HL-60 (cell line): ENCODE measurements around the gene IRGQ.

Experiments
- DNase-seq, 2 experiments: peaks; one replicate each; pipeline ENCODE4 v3.0.0-alpha.2; 2010 to 2020; ENCODE audit warnings: low read depth in 1 of 2, low spot score in 1 of 2
- H3K27ac ChIP-seq: fragments of 250-450 bp; sonication (Bioruptor Pico); replicated peaks from 2 replicates; pipeline ENCODE4 v1.5.1; 2020; ENCODE audit warnings: mild to moderate bottlenecking, moderate library complexity
- H3K27me3 ChIP-seq: fragments of 250-450 bp; sonication (Bioruptor Pico); 2 replicates; pipeline ENCODE4 v1.5.1; 2021; ENCODE audit warnings: mild to moderate bottlenecking, moderate library complexity; ENCODE audit not compliant: insufficient read depth, poor library complexity, severe bottlenecking
- H3K4me3 ChIP-seq: replicated peaks from 2 replicates; pipeline ENCODE4 v1.5.1; 2011; ENCODE audit warnings: mild to moderate bottlenecking, control low read depth, low read length; ENCODE audit not compliant: insufficient read depth
- GABPA ChIP-seq: IDR thresholded peaks from 2 replicates; pipeline ENCODE4 v1.6.1; 2012; ENCODE audit warnings: low read depth
- POLR2AphosphoS5 ChIP-seq: IDR thresholded peaks from 2 replicates; pipeline ENCODE4 v1.6.1; 2012; ENCODE audit warnings: low read depth
- SPI1 ChIP-seq: IDR thresholded peaks from 2 replicates; pipeline ENCODE4 v1.6.1; 2012; ENCODE audit warnings: low read depth, mild to moderate bottlenecking, borderline replicate concordance
- TF ChIP-seq, protein P1 (sequence below): IDR thresholded peaks from one replicate; pipeline ENCODE4 v1.5.1; 2011; ENCODE audit warnings: low read length, control low read depth, inconsistent platforms; ENCODE audit not compliant: insufficient read depth
- TF ChIP-seq, protein P2 (sequence below): IDR thresholded peaks from 2 replicates; pipeline ENCODE4 v1.6.1; 2012; ENCODE audit warnings: low read depth; ENCODE audit not compliant: insufficient replicate concordance

The IRGQ gene

DNA sequence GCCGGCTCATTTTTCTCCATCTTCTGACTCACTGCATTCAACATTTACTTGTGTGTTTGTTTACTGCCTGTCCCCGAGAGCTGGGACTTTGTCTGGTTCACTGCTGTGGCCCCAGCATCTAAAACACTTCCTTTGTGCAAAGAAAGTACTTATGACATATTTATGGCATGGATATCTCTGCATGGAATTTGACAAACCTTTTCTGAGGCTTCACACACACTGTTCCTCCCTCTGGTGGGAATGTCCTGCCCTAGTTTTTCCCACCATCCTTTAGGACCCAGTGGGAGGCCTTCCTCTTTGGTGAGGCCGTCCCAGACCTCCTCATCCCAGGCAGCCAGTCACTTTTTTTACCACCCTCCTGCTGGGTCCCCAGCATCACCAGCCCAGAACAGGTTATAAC, 14.6 kb upstream of the IRGQ start:
- no peak for DNase-seq
- no peaks in the 10 kb centered on the region for H3K27me3 ChIP-seq
- H3K4me3 ChIP-seq, result no peak overlapping the region
- TF ChIP-seq SPI1 (no peak), POLR2AphosphoS5 (no peak), GABPA (no peak)
- TF ChIP-seq, protein P1, sequence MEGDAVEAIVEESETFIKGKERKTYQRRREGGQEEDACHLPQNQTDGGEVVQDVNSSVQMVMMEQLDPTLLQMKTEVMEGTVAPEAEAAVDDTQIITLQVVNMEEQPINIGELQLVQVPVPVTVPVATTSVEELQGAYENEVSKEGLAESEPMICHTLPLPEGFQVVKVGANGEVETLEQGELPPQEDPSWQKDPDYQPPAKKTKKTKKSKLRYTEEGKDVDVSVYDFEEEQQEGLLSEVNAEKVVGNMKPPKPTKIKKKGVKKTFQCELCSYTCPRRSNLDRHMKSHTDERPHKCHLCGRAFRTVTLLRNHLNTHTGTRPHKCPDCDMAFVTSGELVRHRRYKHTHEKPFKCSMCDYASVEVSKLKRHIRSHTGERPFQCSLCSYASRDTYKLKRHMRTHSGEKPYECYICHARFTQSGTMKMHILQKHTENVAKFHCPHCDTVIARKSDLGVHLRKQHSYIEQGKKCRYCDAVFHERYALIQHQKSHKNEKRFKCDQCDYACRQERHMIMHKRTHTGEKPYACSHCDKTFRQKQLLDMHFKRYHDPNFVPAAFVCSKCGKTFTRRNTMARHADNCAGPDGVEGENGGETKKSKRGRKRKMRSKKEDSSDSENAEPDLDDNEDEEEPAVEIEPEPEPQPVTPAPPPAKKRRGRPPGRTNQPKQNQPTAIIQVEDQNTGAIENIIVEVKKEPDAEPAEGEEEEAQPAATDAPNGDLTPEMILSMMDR, result no peak
- TF ChIP-seq, protein P2, sequence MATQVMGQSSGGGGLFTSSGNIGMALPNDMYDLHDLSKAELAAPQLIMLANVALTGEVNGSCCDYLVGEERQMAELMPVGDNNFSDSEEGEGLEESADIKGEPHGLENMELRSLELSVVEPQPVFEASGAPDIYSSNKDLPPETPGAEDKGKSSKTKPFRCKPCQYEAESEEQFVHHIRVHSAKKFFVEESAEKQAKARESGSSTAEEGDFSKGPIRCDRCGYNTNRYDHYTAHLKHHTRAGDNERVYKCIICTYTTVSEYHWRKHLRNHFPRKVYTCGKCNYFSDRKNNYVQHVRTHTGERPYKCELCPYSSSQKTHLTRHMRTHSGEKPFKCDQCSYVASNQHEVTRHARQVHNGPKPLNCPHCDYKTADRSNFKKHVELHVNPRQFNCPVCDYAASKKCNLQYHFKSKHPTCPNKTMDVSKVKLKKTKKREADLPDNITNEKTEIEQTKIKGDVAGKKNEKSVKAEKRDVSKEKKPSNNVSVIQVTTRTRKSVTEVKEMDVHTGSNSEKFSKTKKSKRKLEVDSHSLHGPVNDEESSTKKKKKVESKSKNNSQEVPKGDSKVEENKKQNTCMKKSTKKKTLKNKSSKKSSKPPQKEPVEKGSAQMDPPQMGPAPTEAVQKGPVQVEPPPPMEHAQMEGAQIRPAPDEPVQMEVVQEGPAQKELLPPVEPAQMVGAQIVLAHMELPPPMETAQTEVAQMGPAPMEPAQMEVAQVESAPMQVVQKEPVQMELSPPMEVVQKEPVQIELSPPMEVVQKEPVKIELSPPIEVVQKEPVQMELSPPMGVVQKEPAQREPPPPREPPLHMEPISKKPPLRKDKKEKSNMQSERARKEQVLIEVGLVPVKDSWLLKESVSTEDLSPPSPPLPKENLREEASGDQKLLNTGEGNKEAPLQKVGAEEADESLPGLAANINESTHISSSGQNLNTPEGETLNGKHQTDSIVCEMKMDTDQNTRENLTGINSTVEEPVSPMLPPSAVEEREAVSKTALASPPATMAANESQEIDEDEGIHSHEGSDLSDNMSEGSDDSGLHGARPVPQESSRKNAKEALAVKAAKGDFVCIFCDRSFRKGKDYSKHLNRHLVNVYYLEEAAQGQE, result no peak
- H3K27ac ChIP-seq, result no peak overlapping the region

DNA sequence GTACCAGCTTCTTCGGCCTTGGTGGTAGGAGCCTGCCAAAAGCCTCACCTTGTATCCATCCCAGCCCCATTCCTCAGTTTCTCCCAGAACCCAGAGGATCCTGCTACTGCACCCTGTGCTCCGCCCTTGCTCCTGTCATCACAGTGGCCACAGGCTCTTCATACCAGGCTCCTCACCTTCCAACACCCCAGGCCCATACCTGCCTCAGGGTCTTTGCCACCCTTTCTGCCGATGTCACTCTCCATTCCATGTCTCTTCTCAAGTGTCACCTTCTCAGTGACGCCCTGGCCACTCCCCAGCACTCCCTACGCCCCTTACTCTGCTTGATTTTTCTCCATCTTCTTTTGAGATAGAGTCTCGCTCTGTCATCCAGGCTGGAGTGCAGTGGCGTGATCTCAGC, 13.9 kb upstream of the IRGQ start:
- DNase-seq, result no peak
- H3K27me3 ChIP-seq, result no peaks in the 10 kb centered on the region
- no peak overlapping the region for H3K4me3 ChIP-seq
- TF ChIP-seq GABPA, result no peak
- TF ChIP-seq, protein P2, result no peak
- no peak for TF ChIP-seq SPI1
- TF ChIP-seq, protein P1, result no peak
- no peak for TF ChIP-seq POLR2AphosphoS5
- no peak overlapping the region for H3K27ac ChIP-seq

DNA sequence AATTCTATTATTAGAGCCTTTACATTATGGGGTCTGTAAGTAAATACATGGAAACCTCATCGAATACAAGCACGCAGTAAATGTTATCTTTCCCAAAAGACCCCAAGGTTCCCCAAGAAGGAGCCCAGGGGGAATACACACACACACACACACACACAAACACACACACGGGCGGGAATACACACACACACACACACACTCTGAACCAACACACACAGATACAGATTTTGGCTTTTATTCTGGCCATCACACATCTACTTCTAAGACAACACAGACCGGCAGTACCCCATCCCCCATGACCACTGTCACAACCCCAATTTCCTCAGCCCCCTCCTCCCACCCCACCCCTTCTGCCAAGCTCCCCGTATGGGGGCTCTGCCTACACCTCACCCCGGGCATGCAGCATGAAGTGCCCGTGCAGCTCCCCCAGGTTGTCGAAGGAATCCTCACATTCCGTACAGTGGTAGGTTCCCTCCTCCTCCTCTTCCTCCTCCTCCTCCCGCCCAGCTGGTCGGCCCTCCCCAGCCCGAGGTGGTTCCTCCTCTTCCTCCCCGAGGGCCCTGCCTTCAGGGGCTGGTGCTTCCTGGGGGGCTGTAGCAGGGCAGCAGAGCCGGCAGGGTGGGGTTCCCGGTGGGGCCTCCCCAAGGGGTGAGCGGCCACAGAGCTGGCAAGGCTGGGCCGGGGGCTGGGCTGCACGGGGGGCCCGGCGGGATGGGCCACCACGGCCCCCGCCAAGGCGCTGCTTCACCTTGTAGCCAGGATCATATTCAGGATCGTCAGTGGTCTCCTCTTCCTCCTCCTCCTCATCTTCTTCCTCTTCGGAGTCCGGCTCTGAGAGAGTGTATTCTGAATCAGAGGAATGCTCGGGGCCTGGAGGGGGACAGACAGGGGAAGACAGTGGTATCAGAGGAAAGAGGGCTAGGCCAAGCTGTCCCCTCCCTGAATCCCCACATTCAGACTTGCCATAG, 11.6 kb upstream of the IRGQ start:
- no peak overlapping the region for H3K27ac ChIP-seq
- TF ChIP-seq, protein P1, result no peak
- TF ChIP-seq POLR2AphosphoS5 (no peak), SPI1 (no peak), GABPA (no peak)
- TF ChIP-seq, protein P2, result no peak
- H3K27me3 ChIP-seq, result no peaks in the 10 kb centered on the region
- H3K4me3 ChIP-seq, result no peak overlapping the region
- no peak for DNase-seq
